ENCODE measurements around the gene POLG.
"Not testable (repeated sequence)": the region's sequence is repeated elsewhere in the genome, so short reads cannot be mapped to it uniquely, and the experiment has no call there.

The POLG gene

GRCh38 chr15:89305395-89305794 is 29.2 kb downstream of the POLG start:
- ATAC-seq: no peak
- no peaks in the 10 kb centered on the region for H3K9me3 Mint-ChIP-seq
- no peak overlapping the region for H3K27ac Mint-ChIP-seq
- no peak for DNase-seq (ENCODE audit: low spot score in 2 of 2)
- peaks cover 4% of the 10 kb centered on the region for H3K4me1 Mint-ChIP-seq
- H3K36me3 Mint-ChIP-seq: peaks cover 98% of the 10 kb centered on the region
- H3K4me3 Mint-ChIP-seq: no peak overlapping the region

- DNase-seq (ENCODE audit: low spot score in 2 of 2) (no peak), ATAC-seq (no peak)
- no peak overlapping the region for H3K27ac Mint-ChIP-seq
- H3K9me3 Mint-ChIP-seq: no peaks in the 10 kb centered on the region
- peaks cover 93% of the 10 kb centered on the region for H3K36me3 Mint-ChIP-seq
- no peaks in the 10 kb centered on the region for H3K4me1 Mint-ChIP-seq
- no peak overlapping the region for H3K4me3 Mint-ChIP-seq
Measured at GRCh38 chr15:89303986-89304385, 30.6 kb downstream of the POLG start.

- H3K4me3 Mint-ChIP-seq: no peak overlapping the region
- no peaks in the 10 kb centered on the region for H3K4me1 Mint-ChIP-seq
- ATAC-seq (peak; percentile 67), DNase-seq (ENCODE audit: low spot score in 2 of 2) (no peak)
- H3K9me3 Mint-ChIP-seq: no peaks in the 10 kb centered on the region
- peaks cover 82% of the 10 kb centered on the region for H3K36me3 Mint-ChIP-seq
- peak overlapping the region; percentile 2 for H3K27ac Mint-ChIP-seq
Measured at GRCh38 chr15:89301304-89302089, 33.1 kb downstream of the POLG start.

GRCh38 chr15:89299896-89300295 is 34.7 kb downstream of the POLG start:
- DNase-seq (ENCODE audit: low spot score in 2 of 2) (no peak), ATAC-seq (no peak)
- H3K4me1 Mint-ChIP-seq: no peaks in the 10 kb centered on the region
- no peaks in the 10 kb centered on the region for H3K9me3 Mint-ChIP-seq
- H3K4me3 Mint-ChIP-seq: no peak overlapping the region
- no peak overlapping the region for H3K27ac Mint-ChIP-seq
- peaks cover 81% of the 10 kb centered on the region for H3K36me3 Mint-ChIP-seq

GRCh38 chr15:89293012-89293411 is 41.6 kb downstream of the POLG start:
- Mint-ChIP-seq H3K36me3 (peaks cover 82% of the 10 kb centered on the region), H3K9me3 (no peaks in the 10 kb centered on the region)
- ATAC-seq: no peak

DNA sequence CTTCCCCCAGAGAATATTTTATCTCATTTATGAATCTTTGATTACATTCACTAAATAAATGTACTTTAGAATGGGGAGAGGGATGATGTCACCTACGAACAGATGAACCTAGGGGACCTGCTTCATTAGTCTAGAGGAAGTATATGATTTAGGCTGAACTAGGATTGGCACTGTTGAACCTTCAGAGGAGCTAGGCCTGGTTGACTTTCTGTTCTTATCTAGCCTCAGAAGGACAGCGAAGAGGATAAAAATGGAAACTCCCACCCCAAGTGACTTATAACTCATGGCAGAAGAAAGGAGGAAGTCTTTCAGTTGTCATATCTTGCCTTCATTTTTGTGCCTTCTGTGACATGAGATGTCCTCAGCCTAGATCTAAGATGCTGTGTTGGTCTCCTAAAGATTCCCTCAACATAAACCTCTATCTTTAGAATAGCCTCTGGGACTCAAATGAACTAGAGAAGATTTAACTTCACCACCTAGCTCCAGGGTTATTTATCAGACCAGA is 42.6 kb downstream of the POLG start:
- Mint-ChIP-seq H3K36me3 (peaks cover 83% of the 10 kb centered on the region), H3K4me1 (no peaks in the 10 kb centered on the region), H3K27ac (no peak overlapping the region), H3K9me3 (no peaks in the 10 kb centered on the region), H3K4me3 (no peak overlapping the region)
- no peak for ATAC-seq
- DNase-seq (ENCODE audit: low spot score in 2 of 2): no peak

More at GRCh38 chr15:89293012-89293411, 41.6 kb downstream of the POLG start:
- H3K4me3 Mint-ChIP-seq: no peak overlapping the region
- no peaks in the 10 kb centered on the region for H3K4me1 Mint-ChIP-seq
- H3K27ac Mint-ChIP-seq: no peak overlapping the region
- no peak for DNase-seq (ENCODE audit: low spot score in 2 of 2)

- no peak for DNase-seq (ENCODE audit: low spot score in 2 of 2)
- no peaks in the 10 kb centered on the region for H3K4me1 Mint-ChIP-seq
- H3K4me3 Mint-ChIP-seq: no peak overlapping the region
- no peak for ATAC-seq
- no peaks in the 10 kb centered on the region for H3K9me3 Mint-ChIP-seq
- peaks cover 81% of the 10 kb centered on the region for H3K36me3 Mint-ChIP-seq
- no peak overlapping the region for H3K27ac Mint-ChIP-seq
Measured at GRCh38 chr15:89283201-89283600, 51.4 kb downstream of the POLG start.

DNA sequence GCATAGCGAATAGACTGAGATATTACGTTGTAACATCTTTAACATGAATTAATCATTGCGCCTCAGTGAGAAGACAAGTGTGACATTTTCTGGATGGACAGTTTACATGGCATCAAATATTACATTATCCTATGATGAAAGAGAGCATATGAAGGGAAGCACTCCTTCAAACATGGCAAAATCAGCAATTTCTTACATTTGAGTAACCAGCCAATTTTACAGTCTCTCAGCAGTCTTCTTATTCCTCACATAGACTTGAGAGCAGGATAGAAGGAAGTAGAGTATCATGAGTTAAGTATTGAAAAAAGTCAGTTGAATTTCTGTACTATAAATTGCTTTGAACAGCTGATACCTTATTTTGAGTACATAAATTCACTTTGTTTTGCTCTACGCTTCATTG is 52.0 kb downstream of the POLG start:
- no peaks in the 10 kb centered on the region for H3K9me3 Mint-ChIP-seq
- no peak overlapping the region for H3K4me3 Mint-ChIP-seq
- DNase-seq (ENCODE audit: low spot score in 2 of 2) (no peak), ATAC-seq (no peak)
- H3K4me1 Mint-ChIP-seq: no peaks in the 10 kb centered on the region
- peaks cover 81% of the 10 kb centered on the region for H3K36me3 Mint-ChIP-seq
- H3K27ac Mint-ChIP-seq: no peak overlapping the region

GRCh38 chr15:89278307-89278706 is 56.3 kb downstream of the POLG start:
- H3K27ac Mint-ChIP-seq: no peak overlapping the region
- DNase-seq (ENCODE audit: low spot score in 2 of 2) (no peak), ATAC-seq (no peak)
- no peak overlapping the region for H3K4me3 Mint-ChIP-seq
- peaks cover 78% of the 10 kb centered on the region for H3K36me3 Mint-ChIP-seq
- H3K4me1 Mint-ChIP-seq: no peaks in the 10 kb centered on the region
- H3K9me3 Mint-ChIP-seq: no peaks in the 10 kb centered on the region

- ATAC-seq; H3K4me1 Mint-ChIP-seq; DNase-seq (ENCODE audit: low spot score in 2 of 2); H3K27ac Mint-ChIP-seq; H3K9me3 Mint-ChIP-seq; H3K4me3 Mint-ChIP-seq: not testable (repeated sequence)
- peaks cover 74% of the 10 kb centered on the region for H3K36me3 Mint-ChIP-seq
Measured at GRCh38 chr15:89277281-89277680, 57.3 kb downstream of the POLG start.
